Body of pancreas (tissue), 4 donors: ENCODE results near the gene LALBA.

Source experiments
- CTCF ChIP-seq, 7 experiments: fragments of 450-650 bp in 4 of 7; fragments of 200-600 bp in 3 of 7; sonication (generic) in 3 of 7; IDR thresholded peaks; one replicate each; pipeline ENCODE4 v1.5.1; 2016 to 2019; ENCODE audit warnings: antibody characterized with exemption in 7 of 7
- POLR2A ChIP-seq, 3 donors: fragments of 450-650 bp; IDR thresholded peaks; one replicate each; pipeline ENCODE4 v1.6.1; 2016; ENCODE audit warnings: antibody characterized with exemption in 3 of 3, mild to moderate bottlenecking in 2 of 3

- TF ChIP-seq CTCF (IDR thresholded peaks at IDR 0.05): no peak
- no peak for TF ChIP-seq POLR2A (IDR thresholded peaks at IDR 0.05)
Measured at GRCh38 chr12:48580831-48581230, 11.0 kb upstream of the LALBA start.
